ENCODE results near the gene OR2V2.
"Not testable (repeated sequence)": the region's sequence is repeated elsewhere in the genome, so short reads cannot be mapped to it uniquely, and the experiment has no call there.

OR2V2 gene, protein sequence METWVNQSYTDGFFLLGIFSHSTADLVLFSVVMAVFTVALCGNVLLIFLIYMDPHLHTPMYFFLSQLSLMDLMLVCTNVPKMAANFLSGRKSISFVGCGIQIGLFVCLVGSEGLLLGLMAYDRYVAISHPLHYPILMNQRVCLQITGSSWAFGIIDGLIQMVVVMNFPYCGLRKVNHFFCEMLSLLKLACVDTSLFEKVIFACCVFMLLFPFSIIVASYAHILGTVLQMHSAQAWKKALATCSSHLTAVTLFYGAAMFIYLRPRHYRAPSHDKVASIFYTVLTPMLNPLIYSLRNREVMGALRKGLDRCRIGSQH

DNA sequence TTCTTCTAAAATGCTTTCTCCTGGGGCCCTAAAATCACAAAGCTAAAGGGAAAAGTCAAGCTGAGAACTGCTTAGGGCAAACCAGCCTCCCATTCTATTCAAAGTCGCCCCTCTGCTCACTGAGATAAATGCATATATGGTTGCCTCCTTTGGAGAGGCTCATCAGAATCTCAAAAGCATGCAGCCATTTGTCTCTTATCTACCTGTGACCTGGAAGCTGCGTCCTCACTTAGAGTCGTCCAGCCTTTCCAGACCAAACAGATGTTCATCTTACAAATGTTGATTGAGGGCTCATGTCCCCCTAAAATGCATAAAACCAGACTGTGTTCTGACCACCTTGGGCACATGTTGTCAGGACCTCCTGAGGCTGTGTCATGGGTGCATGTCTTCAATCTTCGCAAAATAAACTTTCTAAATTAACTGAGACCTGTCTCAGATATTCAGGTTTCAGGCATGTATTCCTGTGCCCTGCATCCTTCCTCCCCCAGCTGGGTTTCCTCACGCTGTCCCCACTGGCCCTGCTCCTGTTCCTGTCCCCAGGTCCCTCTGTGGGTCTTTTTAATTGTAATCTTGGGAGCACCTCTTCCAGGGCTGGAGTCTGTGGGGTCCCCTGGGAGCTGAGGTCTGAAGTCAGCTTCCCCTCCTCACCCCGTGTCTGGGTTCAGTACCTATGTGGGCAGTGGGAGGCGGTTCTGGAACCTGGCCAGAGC, at the start of gene OR2V2:
Gene OR2V2 (plus strand): TSS at position 660 of the 710 bp plus-strand sequence. CDS start 7,357 bp downstream, outside the sequence.
- DNase-seq (ENCODE audit: low read depth) = not testable (repeated sequence)

DNA sequence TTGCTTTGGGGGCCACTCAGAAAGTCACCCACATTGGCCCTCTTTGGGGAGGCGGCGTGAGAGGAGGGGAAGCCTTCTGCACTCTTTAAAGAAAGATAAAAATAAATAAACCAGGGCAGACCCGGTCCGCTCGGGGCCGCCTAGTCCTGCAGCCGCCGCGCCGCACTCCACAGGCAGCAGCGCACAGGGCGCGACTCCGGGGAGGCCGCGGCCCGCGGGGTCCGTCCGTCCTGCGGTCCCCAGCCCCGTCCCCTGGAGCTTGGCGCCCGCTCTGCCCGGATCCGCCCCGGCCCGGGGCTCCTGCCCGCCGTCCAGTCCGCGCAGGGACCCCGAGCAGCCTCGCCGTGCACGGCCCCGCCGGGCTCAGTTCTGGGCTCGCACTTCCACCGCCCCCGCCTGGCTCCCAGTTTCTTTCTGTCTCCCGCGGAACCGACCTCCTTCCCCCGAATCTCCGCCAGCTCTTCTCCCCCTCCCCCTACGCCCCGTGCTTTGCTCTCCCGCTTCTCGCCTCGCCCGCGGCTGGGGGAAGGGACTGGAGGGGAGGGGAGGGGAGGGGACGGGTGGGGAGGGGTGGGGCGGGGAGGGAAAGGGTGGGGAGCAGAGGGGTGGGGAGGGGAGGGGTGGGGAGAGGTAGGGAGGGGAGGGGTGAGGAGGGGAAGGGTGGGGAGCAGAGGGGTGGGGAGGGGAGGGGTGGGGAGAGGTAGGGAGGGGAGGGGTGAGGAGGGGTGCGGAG, 49.5 kb upstream of the OR2V2 start:
- DNase-seq (ENCODE audit: low read depth) = not testable (repeated sequence)

DNA sequence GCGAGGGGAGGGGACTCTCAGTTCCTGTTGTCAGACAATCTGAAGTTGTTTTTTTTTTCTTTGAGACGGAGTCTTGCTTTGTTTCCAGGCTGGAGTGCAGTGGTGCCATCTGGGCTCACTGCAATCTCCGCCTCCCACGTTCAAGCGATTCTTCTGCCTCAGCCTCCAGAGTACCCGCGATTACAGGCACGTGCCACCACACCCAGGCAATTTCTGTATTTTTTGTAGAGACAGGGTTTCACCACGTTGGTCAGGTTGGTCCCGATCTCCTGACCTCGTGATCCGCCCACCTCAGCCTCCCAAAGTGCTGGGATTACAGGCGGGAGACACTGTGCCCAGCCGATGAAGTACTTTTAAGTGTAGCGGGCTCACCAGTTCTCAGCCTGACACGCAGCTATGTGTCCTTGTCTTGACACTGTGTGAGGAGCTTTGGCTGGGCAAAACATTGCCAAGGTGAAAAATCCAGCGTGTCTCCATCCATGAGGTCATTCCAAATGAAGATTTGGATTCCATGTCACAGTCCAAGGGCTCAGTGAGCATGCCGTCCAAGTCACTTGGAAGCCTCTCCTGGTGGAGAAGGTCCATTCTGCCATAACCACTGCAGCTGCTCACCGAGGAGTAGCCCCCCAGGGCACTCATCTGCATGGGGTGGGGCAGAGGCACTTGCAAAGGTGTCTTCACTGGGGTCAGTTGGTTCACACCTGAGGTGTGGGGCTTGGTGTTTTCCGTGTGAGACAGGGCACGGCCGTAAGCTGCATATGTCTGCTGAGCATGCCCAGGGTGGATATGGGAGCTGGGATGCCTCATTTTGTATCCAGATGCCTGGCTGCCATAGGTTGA, 48.4 kb upstream of the OR2V2 start:
- DNase-seq (ENCODE audit: low read depth) = no peak

DNA sequence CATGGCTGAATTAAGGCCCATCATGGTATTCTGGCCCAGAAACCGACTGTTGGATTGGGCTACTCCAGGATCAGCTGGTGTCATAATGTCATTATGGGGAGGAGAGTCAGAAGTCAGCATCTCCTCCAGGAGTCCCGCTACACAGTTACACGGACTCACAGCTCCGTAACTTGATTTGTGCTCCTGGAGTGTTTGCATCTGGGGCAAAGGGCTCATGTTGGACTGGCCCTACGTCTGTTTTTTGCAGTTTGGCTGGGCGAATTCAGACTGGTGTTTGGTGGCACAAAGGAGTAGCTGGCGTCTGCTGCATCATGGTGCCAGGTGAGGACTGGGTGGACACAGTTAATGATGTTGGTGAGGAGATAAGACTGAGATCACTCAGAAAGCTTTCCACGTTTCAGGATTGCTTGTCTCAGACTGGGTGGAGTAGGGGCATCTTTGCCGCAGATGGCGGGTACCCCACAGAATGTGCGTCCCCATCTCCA, 47.7 kb upstream of the OR2V2 start:
- DNase-seq (ENCODE audit: low read depth) = no peak

DNA sequence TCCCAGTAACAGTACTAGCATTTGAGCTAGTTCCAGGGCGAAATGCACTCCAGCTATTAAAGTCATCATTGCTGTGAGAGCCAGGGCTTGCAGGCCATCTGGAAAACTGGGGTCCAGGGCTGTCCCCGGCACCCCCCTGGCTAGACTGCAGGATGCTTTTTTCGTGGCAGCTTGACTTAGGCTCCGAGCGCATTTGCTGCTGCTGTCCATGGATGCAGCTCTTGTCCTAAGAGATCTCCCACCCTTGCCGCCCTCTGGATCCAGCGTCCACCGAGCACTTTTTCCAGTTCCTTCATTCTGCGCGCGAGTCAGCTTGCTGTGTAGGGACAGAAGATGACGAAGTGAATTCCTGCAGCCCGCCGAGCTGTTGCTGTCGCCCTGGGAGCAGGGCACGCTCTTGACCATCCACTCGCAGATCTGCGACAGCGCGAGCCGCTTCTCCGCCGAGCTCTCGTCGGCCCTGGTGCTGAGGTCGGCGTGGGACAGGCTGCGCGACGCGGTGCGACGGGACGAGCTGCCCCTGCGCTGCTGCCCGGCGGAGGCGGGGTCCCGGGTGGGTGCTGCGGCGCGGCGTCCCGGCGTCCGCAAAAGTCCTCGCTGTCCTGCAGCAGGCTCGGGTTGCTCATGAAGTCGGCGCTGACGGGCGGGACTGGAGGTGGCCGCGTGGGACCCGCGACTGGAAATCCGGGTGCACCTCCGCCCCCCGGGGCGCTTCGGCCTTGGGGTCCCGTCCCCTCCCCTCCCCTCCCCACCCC, 47.1 kb upstream of the OR2V2 start:
- DNase-seq (ENCODE audit: low read depth) = no peak

DNA sequence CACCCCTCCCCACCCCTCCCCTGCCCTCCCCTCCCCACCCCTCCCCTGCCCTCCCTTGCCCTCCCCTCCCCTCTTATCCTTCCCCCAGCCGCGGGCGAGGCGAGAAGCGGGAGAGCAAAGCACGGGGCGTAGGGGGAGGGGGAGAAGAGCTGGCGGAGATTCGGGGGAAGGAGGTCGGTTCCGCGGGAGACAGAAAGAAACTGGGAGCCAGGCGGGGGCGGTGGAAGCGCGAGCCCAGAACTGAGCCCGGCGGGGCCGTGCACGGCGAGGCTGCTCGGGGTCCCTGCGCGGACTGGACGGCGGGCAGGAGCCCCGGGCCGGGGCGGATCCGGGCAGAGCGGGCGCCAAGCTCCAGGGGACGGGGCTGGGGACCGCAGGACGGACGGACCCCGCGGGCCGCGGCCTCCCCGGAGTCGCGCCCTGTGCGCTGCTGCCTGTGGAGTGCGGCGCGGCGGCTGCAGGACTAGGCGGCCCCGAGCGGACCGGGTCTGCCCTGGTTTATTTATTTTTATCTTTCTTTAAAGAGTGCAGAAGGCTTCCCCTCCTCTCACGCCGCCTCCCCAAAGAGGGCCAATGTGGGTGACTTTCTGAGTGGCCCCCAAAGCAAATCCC, 46.2 kb upstream of the OR2V2 start:
- DNase-seq (ENCODE audit: low read depth) = not testable (repeated sequence)

DNA sequence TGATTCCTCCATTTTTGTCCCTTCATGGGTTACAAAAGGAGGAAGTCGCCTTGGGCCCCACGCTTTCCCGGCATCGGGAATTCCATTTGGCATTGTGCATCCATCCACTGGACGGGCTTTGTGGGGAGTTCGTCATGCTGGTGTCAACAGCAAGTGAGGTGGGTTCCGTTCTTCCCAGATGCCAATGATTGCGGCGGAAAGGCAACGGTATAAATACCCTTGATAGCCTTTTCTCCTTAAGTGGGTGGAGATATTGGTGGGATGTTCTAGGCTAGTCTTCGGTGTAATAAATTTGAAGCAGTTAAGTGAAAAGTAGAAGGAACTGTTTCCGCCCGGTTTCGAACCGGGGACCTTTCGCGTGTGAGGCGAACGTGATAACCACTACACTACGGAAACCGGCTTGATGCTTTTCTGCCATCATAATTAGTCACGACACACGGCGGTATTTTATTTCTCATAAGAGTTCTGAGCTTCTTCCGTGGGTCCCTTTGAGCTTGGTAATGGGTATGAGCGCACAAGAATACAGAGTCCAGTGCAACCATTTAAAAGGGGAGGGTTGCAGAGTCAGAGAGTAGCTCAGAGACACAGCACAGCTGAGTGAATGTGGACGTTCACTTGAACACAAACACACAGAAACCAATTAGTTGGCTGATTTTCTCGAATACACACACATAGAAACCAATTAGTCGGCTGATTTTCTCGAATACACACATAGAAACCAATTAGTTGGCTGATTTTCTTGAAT, 45.3 kb upstream of the OR2V2 start:
- not testable (repeated sequence) for DNase-seq (ENCODE audit: low read depth)

DNA sequence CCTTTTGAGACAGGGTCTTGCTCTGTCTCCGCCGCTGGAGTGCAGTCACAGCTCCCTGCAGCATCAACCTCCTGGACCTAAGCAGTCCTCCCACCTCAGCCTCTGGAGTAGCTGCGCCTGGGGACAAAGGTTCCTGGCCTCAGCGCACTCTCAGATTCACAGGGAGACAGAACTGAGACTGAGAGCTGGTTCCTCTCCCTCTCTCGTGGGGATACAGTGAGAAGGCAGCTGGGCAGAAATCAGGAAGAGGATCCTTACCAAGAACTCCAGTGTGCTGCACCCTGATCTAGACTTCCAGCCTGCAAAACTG, 43.2 kb upstream of the OR2V2 start:
- not testable (repeated sequence) for DNase-seq (ENCODE audit: low read depth)

DNA sequence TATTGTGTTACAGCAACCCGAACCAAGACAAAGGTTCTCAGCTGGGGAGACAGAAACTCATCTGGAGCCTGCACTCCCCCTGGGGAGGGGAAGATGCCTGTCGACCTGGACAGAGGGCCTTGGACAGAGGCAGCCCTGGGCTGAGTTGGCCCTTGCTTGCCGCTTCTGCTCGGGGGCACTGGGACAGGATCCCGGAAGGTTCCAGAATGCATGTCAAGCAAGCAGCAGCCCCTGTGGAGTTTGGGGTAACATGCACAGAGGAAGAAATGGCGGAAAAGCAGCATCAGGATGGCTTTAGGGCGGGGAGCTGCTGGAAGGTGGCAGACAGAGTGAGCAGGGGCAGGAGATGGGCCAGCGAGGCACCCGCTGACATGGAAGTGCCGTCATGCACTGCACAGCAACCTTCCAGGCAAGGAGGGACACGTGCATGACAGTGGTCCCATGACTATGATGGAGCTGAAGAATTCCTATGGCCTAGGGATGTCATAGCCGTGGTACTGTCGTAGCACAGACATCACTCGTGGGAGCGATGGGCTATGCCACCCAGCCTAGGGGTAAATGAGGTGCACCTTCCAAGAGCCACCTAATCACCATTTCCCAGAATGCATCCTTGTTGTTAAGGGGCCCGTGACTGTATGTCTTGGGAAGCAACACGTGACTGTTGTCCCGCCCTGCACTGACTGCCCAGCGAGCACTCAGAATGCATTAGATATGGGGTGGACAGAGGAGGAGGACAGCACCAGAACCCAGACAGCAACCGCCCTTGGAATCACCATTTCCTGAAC, 42.6 kb upstream of the OR2V2 start:
- not testable (repeated sequence) for DNase-seq (ENCODE audit: low read depth)

DNA sequence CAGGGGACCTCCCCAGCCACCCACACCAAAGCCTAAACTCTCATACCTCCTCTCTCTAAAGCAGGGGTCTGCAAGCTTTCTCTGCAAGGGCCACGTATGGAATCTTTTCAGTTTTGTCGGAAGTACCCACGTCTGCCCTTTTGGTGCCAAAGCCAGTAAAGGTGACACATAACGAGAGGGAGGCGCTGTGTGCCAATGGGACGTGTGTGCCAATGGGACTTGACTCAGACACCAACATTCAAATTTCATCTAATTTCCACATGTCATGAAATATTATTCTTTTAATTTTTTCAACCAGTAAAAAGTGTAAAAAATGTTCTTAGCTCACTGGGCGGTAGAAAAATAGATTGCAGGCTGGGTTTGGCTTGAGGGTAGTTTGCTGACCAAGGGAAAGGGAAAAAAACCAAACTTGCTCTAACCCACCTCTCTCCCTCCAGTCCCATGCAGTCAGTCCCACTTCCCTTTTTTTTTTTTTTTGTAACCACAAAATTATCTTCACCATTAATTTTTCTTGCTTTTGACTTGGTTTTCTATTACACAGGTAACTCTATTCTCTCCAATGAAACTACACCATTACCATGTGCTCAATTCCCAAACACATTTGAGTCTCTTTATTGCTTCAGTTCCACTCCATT, 41.9 kb upstream of the OR2V2 start:
- DNase-seq (ENCODE audit: low read depth) = no peak

DNA sequence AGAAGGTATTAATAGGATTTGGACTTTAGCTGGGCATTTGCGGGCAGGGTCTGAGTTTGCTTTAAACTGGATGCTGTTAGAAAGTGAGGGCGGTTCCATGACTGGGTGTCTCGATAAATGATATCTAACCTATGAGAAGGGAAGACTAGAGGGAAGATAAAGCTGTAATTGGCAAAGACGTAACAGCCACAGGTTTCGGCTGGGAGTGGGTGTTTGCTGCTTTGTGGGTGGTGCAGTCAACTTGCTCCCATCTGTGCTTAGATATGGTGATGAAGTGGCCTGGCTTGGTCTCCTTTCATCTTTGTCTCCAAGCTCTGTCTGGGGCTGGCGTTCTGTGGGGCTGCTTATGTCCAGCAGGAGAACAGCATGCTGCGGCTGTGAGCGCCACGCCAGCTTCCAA, 39.7 kb upstream of the OR2V2 start:
- DNase-seq (ENCODE audit: low read depth) = no peak

DNA sequence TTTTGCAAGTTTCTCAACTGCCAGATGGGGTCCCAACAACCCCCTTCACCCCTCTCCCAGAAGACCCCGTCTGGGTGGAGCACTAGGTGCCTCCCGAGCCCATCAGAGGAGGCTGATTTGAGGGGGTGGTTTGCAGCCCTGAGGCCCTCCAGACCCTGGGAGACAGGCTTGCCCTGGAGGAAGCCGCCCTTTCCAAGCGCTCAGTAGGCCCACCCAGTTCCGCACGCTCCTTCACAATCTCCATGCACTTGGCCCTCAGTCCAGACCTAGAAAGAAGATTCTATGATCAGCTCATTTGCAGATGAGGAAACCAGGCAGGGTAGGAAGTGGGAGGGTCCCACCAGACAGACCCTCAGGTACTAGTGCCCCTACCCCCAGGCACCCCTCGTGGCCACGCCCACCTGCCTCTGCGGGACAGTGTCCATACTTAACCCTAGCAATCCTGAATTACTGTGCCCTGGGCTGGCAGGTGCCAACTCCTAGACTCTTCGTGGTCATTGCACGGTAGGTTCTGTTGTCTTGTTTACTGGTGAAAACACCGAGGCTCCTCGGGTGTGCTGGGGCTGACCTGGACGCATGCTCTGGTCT, 38.7 kb upstream of the OR2V2 start:
- DNase-seq (ENCODE audit: low read depth) = no peak

DNA sequence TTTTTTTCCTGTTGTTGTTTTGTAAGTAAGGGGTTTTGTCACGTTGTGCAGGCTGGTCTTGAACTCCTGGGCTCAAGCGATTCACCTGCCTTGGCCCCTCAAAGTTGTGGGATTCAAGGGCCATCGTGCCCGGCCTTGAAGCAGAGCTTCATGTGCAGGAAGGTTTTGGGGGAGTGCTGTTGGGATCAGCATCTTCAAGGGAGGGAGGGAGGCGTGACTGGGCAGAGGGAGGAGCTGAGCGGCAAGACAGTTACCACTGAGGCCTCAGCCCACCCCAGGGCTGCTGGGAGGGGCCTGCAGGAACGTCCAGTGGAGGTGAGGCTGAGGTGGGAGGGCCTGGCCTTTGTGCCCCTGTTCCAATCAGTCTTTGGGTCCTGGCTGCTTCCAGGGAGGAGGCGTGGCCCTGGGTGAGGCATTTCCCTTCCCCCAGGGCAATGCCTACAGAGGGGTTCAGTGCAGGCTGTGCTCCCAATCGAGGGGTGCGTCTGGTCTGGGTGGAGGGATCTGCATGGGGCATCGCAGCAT, 37.8 kb upstream of the OR2V2 start:
- no peak for DNase-seq (ENCODE audit: low read depth)

DNA sequence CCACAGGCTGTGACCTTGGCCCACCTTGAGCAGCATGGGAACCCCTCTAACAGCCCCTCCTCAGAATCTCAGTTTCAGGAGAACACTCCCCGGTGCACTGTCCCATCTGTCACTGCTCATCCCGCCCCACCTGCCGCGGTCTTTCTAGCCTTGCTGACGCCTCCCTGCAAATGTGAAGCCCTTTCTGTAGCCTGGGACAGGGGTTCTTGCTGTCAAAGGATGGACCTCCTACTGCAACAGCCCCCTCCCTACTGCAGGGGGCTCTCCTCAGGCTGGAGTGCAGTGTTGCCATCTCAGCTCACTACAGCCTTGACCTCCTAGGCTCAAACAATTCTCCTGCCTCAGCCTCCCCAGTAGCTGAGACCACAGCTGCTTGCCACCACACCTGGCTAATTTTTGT, 36.4 kb upstream of the OR2V2 start:
- no peak for DNase-seq (ENCODE audit: low read depth)

DNA sequence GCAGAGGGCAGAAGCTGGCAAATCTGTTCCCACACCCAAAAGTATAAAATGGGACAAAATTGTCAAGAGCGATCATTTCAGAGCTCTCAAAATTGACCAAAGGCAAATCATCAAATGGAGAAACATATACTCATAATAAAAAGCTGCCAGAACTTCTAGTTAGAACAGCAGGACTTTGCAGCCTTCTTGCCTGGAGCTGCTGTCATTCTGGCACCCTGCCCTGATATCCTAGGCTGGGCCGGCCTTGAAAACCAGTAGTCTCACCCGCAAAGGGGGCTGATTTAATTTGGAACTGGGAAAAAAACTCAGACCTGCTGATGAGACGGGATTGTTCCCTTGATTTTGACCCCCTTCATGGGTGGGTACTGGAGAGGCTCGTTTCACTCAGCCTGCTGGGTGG, 34.9 kb upstream of the OR2V2 start:
- DNase-seq (ENCODE audit: low read depth) = no peak

DNA sequence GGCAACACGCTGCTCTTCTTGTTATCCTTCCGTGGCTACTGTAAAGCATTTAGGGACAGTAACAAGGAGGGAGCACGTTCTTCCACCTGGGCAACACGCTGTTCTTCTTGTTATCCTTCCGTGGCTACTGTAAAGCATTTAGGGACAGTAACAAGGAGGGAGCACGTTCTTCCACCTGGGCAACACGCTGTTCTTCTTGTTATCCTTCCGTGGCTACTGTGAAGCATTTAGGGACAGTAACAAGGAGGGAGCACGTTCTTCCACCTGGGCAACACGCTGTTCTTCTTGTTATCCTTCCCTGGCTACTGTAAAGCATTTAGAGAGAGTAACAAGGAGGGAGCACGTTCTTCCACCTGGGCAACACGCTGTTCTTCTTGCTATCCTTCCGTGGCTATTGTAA, 33.8 kb upstream of the OR2V2 start:
- DNase-seq (ENCODE audit: low read depth) = not testable (repeated sequence)

DNA sequence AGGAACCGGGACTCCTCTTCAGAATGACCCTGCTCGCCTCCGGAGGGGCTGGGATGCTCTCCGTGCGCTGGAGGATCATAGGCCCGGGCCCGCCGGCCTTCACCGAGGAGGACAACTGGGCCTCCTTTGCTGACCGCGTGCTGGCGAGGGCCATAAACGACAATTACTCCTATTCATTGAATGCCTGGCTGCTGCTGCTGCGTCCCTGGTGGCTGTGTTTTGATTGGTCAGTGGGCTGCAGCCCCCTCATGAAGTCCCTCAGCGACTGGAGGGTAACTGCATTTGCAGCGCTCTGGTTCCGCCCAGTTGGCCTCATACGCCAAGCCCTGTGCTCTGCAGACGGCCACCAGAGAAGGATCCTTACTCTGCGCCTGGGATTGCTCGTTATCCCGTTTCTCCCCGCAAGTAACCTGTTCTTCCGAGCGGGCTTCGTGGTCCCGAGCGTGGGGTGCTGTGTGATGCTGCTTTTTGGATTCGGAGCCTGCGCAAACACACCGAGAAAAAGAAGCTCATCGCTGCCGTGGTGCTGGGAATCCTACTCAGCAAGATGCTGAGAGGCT, 33.0 kb upstream of the OR2V2 start:
- DNase-seq (ENCODE audit: low read depth) = no peak
